GM12873 (cell line): Measurements from ENCODE around the gene PRSS27.

ENCODE experiments used
- TF ChIP-seq, protein P1 (sequence below): IDR thresholded peaks from 2 replicates; pipeline ENCODE4 v1.5.1; 2012; ENCODE audit warnings: low read depth, mild to moderate bottlenecking, moderate library complexity, low read length, control low read depth; ENCODE audit not compliant: insufficient read depth; ENCODE audit errors: missing control alignments

The PRSS27 gene

DNA sequence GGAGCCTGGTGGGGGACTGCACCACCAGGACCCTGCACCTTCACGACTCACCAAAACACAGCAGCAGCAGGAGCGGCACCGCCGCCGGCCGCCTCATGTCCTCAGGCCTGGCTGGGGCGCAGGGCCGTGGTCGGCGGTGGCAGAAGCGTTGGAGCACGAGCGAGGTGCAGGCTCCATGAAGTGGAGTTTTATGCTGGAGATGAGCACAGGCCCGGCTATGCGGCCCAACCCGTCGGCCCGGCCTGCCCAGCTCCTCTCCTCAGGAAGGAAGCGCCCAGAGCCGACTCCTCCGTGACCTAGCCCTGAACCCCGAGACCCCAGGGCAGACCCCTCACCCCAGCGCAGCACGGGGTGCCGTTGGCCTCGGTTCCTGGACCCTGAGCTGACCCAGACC is at the start of gene PRSS27:
TSS of gene PRSS27 (minus strand) at position 161 of the 394 bp plus-strand sequence. CDS start at position 97, 64 bp downstream.
- TF ChIP-seq, protein P1, sequence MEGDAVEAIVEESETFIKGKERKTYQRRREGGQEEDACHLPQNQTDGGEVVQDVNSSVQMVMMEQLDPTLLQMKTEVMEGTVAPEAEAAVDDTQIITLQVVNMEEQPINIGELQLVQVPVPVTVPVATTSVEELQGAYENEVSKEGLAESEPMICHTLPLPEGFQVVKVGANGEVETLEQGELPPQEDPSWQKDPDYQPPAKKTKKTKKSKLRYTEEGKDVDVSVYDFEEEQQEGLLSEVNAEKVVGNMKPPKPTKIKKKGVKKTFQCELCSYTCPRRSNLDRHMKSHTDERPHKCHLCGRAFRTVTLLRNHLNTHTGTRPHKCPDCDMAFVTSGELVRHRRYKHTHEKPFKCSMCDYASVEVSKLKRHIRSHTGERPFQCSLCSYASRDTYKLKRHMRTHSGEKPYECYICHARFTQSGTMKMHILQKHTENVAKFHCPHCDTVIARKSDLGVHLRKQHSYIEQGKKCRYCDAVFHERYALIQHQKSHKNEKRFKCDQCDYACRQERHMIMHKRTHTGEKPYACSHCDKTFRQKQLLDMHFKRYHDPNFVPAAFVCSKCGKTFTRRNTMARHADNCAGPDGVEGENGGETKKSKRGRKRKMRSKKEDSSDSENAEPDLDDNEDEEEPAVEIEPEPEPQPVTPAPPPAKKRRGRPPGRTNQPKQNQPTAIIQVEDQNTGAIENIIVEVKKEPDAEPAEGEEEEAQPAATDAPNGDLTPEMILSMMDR = no peak

GRCh38 chr16:2769675-2770056 is 49.6 kb upstream of the PRSS27 start:
- TF ChIP-seq, protein P1 = no peak

- TF ChIP-seq, protein P1 = no peak
Measured at GRCh38 chr16:2769100-2769529, 49.1 kb upstream of the PRSS27 start.

DNA sequence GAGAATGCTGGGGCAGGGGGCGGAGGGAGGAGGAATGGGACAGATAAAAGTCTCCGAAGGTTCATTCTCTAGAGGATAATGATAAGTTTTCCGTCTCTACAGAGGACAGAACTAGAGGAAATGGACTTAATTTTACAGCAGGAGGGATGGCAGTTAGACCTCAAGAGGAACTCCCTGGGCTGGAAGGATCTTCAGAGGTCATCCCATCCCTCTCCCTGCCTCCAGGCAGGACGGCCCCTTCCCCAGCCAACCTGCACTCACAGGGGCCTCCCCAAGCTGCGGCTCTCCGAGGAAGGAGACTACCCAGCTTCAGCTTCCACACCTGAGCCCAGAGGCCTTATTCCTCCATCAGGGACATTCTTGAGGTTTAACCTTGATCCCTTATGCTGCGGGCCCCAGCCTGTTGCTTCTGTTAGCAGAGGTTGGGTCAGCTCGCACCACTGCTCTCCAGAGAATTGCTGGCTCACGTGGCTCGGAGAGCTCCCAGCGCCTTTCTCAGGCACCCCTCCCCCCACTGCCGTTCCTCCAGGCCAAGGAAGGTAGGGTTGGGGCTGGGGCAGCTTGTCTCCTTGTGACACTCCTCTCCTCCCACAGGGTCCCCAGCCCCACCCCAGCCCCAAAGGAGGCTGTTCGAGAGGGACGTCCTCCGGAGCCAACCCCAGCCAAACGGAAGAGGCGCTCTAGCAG is 48.5 kb upstream of the PRSS27 start:
- TF ChIP-seq, protein P1 = no peak

DNA sequence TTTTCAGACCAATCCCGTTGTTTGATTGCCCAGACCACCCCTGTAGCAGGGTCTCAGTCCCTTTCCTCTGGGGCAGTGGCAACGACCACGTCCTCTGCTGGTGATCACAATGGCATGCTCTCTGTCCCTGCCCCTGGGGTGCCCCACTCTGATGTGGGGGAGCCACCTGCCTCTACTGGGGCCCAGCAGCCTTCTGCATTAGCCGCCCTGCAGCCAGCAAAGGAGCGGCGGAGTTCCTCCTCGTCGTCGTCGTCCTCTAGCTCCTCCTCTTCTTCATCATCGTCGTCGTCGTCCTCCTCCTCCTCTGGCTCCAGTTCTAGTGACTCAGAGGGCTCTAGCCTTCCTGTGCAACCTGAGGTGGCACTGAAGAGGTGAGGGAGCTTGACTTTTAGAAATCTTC is 47.9 kb upstream of the PRSS27 start:
- TF ChIP-seq, protein P1 = no peak

GRCh38 chr16:2767140-2767731 is 47.2 kb upstream of the PRSS27 start:
- TF ChIP-seq, protein P1 = no peak

DNA sequence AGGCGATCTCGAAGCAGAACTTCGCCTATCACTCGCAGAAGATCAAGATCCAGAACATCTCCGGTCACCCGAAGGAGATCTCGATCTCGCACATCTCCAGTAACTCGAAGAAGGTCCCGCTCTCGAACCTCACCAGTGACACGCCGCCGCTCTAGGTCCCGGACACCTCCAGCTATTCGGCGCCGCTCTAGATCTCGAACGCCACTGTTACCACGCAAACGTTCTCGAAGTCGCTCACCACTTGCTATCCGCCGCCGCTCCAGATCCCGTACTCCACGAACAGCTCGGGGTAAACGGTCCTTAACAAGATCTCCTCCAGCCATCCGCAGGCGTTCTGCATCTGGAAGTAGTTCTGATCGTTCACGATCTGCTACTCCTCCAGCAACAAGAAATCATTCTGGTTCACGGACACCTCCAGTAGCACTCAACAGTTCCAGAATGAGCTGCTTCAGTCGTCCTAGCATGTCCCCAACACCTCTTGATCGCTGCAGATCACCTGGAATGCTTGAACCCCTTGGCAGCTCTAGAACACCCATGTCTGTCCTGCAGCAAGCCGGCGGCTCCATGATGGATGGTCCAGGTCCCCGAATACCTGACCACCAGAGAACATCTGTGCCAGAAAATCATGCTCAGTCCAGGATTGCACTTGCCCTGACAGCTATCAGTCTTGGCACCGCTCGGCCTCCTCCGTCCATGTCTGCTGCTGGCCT is 46.6 kb upstream of the PRSS27 start:
- TF ChIP-seq, protein P1 = no peak
